NCI-H2196 (cell line): ENCODE data around the gene TXNRD3.
"Not testable (repeated sequence)": the region's sequence is repeated elsewhere in the genome, so short reads cannot be mapped to it uniquely, and the experiment has no call there.

Experiments used
- DNase-seq: peaks from one replicate; lab custom pipeline; 2025; ENCODE audit not compliant: unreplicated experiment; lab: John Stamatoyannopoulos, UW

Gene TXNRD3

GRCh38 chr3:126604691-126605090 lies 50.2 kb downstream of the TXNRD3 start:
- no peak for DNase-seq

- DNase-seq = no peak
Observed at GRCh38 chr3:126599101-126599500, 55.8 kb downstream of the TXNRD3 start.

- not testable (repeated sequence) for DNase-seq
Observed at GRCh38 chr3:126595479-126595878, 59.4 kb downstream of the TXNRD3 start.

DNA sequence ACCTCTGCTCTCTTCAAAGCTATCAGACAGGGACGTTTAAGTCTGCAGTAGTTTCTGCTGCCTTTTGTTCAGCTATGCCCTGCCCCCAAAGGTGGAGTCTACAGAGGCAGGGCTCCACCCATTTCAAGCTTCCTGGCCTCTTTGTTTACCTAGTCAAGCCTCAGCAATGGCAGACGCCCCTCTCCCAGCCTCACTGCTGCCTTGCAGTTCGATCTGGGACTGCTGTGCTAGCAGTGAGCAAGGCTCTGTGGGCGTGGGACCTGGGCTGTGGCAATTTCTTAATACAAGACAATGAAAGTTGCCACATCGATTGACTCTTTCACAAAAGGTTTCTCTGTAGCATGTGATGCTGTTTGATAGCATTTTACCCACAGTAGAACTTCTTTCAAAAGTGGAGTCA lies 63.4 kb downstream of the TXNRD3 start:
- not testable (repeated sequence) for DNase-seq

DNA sequence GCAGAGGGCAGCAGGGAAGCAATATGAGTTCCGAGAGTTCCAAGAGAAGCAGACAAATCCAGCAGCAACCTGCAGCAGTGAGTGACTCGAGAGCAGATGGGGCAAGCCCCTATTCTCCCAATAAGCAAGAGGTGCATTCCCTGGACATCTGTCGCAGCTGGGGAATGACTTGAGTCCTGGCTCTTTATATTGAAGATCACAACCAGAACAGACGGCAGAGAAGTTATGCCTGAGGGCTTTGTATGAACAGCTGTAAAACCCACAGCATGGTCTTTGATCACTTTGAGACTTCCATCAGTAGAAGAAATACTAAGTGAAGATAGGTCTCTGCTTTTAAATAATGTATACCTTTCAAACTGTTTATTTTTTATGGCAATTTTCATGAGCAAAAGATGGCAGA lies 72.6 kb downstream of the TXNRD3 start:
- no peak for DNase-seq

GRCh38 chr3:126581569-126581968 lies 73.4 kb downstream of the TXNRD3 start:
- no peak for DNase-seq

- no peak for DNase-seq
Observed at GRCh38 chr3:126580746-126581145, 74.2 kb downstream of the TXNRD3 start.

DNA sequence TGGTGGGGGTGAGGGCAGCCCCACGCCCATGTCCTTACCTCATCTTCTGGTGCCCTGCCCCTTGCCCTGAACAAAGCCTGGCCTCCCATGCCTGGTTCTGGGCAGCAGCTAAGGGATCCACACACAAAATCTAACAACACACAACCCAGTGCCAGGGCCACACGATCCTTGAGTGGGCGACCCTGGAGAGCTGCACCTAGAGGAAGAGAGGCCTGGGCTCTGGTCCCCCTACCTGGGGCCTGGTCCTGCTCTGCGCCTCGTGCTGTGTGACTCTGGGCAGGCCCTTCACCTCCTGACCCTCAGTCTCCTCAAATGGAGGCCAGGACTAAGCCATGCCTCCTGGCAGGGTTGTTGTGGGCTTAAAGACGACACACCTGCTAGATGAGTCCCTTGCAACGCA lies 76.2 kb downstream of the TXNRD3 start:
- no peak for DNase-seq

GRCh38 chr3:126577261-126577660 lies 77.7 kb downstream of the TXNRD3 start:
- no peak for DNase-seq

- no peak for DNase-seq
Observed at GRCh38 chr3:126573492-126574117, 81.3 kb downstream of the TXNRD3 start.

- no peak for DNase-seq
Observed at GRCh38 chr3:126571078-126571477, 83.8 kb downstream of the TXNRD3 start.

- DNase-seq = no peak
Observed at GRCh38 chr3:126570103-126570541, 84.8 kb downstream of the TXNRD3 start.

DNA sequence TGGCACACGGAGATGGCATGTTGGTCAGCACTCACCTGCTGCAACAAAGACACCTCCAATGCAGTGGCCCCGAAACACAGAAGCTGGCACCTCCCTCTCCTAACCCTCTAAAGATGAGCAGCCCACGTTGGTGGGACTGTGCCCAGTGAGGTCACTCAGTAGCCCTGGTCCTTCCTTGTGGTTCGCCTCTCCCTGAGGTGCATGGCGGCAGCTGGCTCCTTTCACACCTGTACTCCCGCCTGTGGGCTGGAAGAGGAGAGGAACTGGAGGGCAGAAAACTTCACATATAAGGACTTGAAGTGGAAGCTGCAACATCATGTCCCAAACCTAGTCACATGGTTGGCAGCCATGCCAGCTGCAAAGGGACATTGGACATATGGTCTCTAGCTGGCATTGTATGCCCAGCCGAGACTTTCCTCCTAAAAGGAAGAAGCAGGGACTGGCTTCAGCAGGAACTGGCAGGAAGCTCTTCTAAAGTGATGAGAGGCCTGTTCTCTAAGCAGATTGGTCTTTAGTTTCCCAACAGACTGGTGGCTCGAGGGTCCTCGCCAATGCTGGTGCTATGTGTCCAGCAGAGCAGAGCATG lies 85.4 kb downstream of the TXNRD3 start:
- DNase-seq = no peak

- DNase-seq = no peak
Observed at GRCh38 chr3:126568776-126569342, 86.1 kb downstream of the TXNRD3 start.

- DNase-seq = no peak
Observed at GRCh38 chr3:126567696-126568438, 87.1 kb downstream of the TXNRD3 start.

- no peak for DNase-seq
Observed at GRCh38 chr3:126562737-126563276, 92.1 kb downstream of the TXNRD3 start.

DNA sequence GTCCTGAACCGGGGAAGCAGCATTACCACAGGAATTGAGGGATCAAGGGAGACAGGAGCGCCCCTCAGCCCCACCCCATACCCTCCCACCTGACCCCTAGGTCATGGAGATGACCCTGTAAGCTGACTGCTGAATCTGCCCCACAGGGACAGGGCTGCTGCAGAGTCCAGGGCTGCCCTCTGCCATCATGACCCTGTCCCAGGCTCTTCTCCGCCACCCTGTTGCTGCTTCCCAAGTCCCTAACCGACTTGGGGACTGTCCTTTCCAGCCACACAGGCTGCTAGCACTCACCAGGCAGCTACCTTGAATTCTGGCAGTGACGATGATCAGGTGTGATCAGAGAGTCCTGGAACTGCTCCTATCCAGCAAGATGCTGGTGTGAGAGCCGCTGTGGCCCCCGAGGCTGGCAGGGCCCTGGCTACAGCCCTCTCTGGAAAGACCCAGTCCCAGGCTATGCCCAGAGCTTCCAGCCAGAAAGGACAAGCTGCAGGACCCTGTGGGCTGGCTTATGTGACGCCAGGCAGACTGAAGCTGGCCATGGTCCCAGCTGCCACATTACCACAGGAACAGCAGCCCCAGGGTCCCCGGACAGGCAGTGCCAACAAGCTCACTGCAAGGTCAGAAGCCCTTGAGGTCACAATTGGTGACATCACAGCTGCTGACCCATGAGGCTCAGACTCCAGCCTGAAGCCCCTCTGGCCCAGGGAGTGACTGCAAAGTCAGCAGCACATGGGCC lies 96.4 kb downstream of the TXNRD3 start, which contains the start of gene C3orf22:
Gene C3orf22 (minus strand): TSS at position 597 of the 736 bp plus-strand sequence. CDS start 5,542 bp downstream, outside the sequence.
- no peak for DNase-seq

DNA sequence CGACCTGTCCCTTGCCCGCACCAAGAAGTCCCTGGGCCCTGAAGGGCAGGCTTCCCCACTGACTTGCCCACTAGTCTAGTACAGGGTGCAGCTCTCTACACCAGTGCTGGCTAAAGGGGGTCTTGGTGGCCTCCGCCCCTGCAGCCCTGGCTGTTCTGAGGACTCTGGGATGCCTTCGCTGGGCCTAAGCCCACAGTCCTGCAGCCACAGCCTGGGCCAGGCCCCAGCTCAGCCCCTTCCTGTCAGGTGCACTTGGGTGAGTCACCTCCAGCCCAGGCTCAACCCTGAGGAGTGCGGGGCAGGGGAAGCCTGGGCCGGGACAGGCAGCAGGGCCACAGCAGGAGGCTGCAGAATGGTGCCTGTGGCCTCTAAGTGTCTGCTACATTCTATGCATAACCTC lies 97.2 kb downstream of the TXNRD3 start:
- no peak for DNase-seq

GRCh38 chr3:126557415-126557745 lies 97.5 kb downstream of the TXNRD3 start:
- DNase-seq = no peak
